ENCODE measurements around the gene LECT2.

LECT2 gene

GRCh38 chr5:135951257-135951656 is 3.5 kb downstream of the LECT2 start:
- TF ChIP-seq CTCF (IDR thresholded peaks at IDR 0.05; ENCODE audit: extremely low read depth, insufficient read depth, missing control alignments), result no peak
- in situ Hi-C loops (cut with MboI; ENCODE audit: low pct_unique_long_range_greater_than_20kb, low sequenced_read_pairs, unreplicated experiment), result no loop called here
- DNase-seq (ENCODE audit: low spot score), result no peak

GRCh38 chr5:135950611-135951010 is 4.2 kb downstream of the LECT2 start:
- in situ Hi-C loops (cut with MboI; ENCODE audit: low pct_unique_long_range_greater_than_20kb, low sequenced_read_pairs, unreplicated experiment), result no loop called here
- no peak for DNase-seq (ENCODE audit: low spot score)
- TF ChIP-seq CTCF (IDR thresholded peaks at IDR 0.05; ENCODE audit: extremely low read depth, insufficient read depth, missing control alignments), result no peak

GRCh38 chr5:135944967-135945560 is 9.7 kb downstream of the LECT2 start:
- in situ Hi-C loops (cut with MboI; ENCODE audit: low pct_unique_long_range_greater_than_20kb, low sequenced_read_pairs, unreplicated experiment), result no loop called here
- peak; percentile 74 for TF ChIP-seq CTCF (IDR thresholded peaks at IDR 0.05; ENCODE audit: extremely low read depth, insufficient read depth, missing control alignments)
- DNase-seq (ENCODE audit: low spot score), result peak; percentile 49

GRCh38 chr5:135944564-135944963 is 10.2 kb downstream of the LECT2 start:
- no peak for DNase-seq (ENCODE audit: low spot score)
- no peak for TF ChIP-seq CTCF (IDR thresholded peaks at IDR 0.05; ENCODE audit: extremely low read depth, insufficient read depth, missing control alignments)
- in situ Hi-C loops (cut with MboI; ENCODE audit: low pct_unique_long_range_greater_than_20kb, low sequenced_read_pairs, unreplicated experiment), result no loop called here

- in situ Hi-C loops (cut with MboI; ENCODE audit: low pct_unique_long_range_greater_than_20kb, low sequenced_read_pairs, unreplicated experiment), result no loop called here
- DNase-seq (ENCODE audit: low spot score), result no peak
- no peak for TF ChIP-seq CTCF (IDR thresholded peaks at IDR 0.05; ENCODE audit: extremely low read depth, insufficient read depth, missing control alignments)
These were observed 12.5 kb downstream of the LECT2 start for GRCh38 chr5:135942202-135942771.

GRCh38 chr5:135941711-135942110 is 13.1 kb downstream of the LECT2 start:
- DNase-seq (ENCODE audit: low spot score), result no peak
- no peak for TF ChIP-seq CTCF (IDR thresholded peaks at IDR 0.05; ENCODE audit: extremely low read depth, insufficient read depth, missing control alignments)
- in situ Hi-C loops (cut with MboI; ENCODE audit: low pct_unique_long_range_greater_than_20kb, low sequenced_read_pairs, unreplicated experiment), result no loop called here
